H1 (cell line): Measurements from ENCODE around the gene TBC1D22A. TPM values are rescaled to one million over a fixed set of nuclear protein-coding genes. Genes with fewer than 3 reads are reported as not detected.

ENCODE experiments used
- CTCF ChIA-PET: fragments of 300-600 bp; sonication (Branson Sonifier 250); formaldehyde crosslinking; loops from one replicate; lab custom pipeline; 2021; ENCODE audit not compliant: partially characterized antibody; lab: Charles Lee
- POLR2A ChIA-PET: fragments of 300-600 bp; sonication (Branson Sonifier 250); formaldehyde crosslinking; loops from one replicate; lab custom pipeline; 2021; ENCODE audit warnings: inconsistent platforms; ENCODE audit not compliant: partially characterized antibody; lab: Charles Lee
- DNase-seq, 2 experiments: peaks; one replicate each; pipeline versions ENCODE4 v3.0.0 to v3.0.0-alpha.2; 2010 to 2022; ENCODE audit warnings: low spot score in 2 of 2, low read depth in 1 of 2, mixed read lengths in 1 of 2
- FAIRE-seq: peaks from 2 replicates; lab custom pipeline; 2011; peaks lifted over from hg19 to GRCh38; lab: Jason Lieb, UNC
- H2AFZ ChIP-seq: 2 replicates; pipeline ENCODE4 v1.8.1; 2012; ENCODE audit warnings: low read length, inconsistent platforms
- H2AK5ac ChIP-seq: 2 replicates; pipeline ENCODE4 v1.6.1; 2013; ENCODE audit warnings: low read depth, low read length
- H2BK120ac ChIP-seq: replicated peaks from 2 replicates; pipeline ENCODE3; 2013; ENCODE audit warnings: low read depth, low read length, inconsistent platforms
- H2BK12ac ChIP-seq: 2 replicates; pipeline ENCODE4 v1.6.1; 2013; ENCODE audit warnings: low read depth, low read length
- H2BK15ac ChIP-seq: 2 replicates; pipeline ENCODE4 v1.6.1; 2013; ENCODE audit warnings: low read length
- H2BK20ac ChIP-seq: 2 replicates; pipeline ENCODE4 v1.6.1; 2013; ENCODE audit warnings: low read length
- H2BK5ac ChIP-seq: 2 replicates; pipeline ENCODE4 v1.6.1; 2013; ENCODE audit warnings: low read depth, low read length
- H3K14ac ChIP-seq: 2 replicates; pipeline ENCODE4 v1.6.1; 2013; ENCODE audit warnings: inconsistent platforms; ENCODE audit not compliant: insufficient read length
- H3K18ac ChIP-seq: 2 replicates; pipeline ENCODE4 v1.6.1; 2013; ENCODE audit warnings: low read length; ENCODE audit errors: extremely low read depth
- H3K23ac ChIP-seq: 2 replicates; pipeline ENCODE4 v1.6.1; 2013; ENCODE audit warnings: inconsistent platforms; ENCODE audit not compliant: insufficient read length
- H3K23me2 ChIP-seq: 2 replicates; pipeline ENCODE4 v1.6.1; 2013; ENCODE audit warnings: low read depth, low read length
- H3K27ac ChIP-seq: 2 replicates; pipeline ENCODE4 v1.6.1; 2011; ENCODE audit warnings: low read depth, low read length, inconsistent platforms
- H3K27me3 ChIP-seq, 4 experiments: replicated peaks in 1 of 4; 1 replicate in 1 of 4; 2 replicates in 3 of 4; pipeline versions ENCODE4 v1.6.1 to v1.8.1; 2011 to 2013; ENCODE audit warnings: low read length in 3 of 4, mild to moderate bottlenecking in 3 of 4, inconsistent platforms in 2 of 4, mixed read lengths in 2 of 4, moderate library complexity in 1 of 4; ENCODE audit not compliant: control insufficient read depth in 3 of 4, insufficient read depth in 3 of 4; ENCODE audit errors: extremely low read depth in 1 of 4
- H3K36me3 ChIP-seq, 4 experiments: 2 replicates each; pipeline versions ENCODE4 v1.6.1 to v1.8.1; 2011 to 2013; ENCODE audit warnings: mild to moderate bottlenecking in 4 of 4, low read length in 3 of 4, moderate library complexity in 2 of 4, control low read depth in 1 of 4, inconsistent platforms in 1 of 4; ENCODE audit not compliant: insufficient read depth in 4 of 4, control insufficient read depth in 2 of 4
- H3K4ac ChIP-seq: replicated peaks from 2 replicates; pipeline ENCODE3; 2013; ENCODE audit warnings: low read length, low read depth, mixed read lengths, inconsistent platforms; ENCODE audit not compliant: insufficient read length
- H3K4me1 ChIP-seq, 4 experiments: replicated peaks in 1 of 4; 1 replicate in 1 of 4; 2 replicates in 3 of 4; pipeline versions ENCODE4 v1.6.1 to v1.8.1; 2011 to 2013; ENCODE audit warnings: low read length in 3 of 4, inconsistent platforms in 2 of 4, mixed read lengths in 1 of 4; ENCODE audit not compliant: insufficient read depth in 4 of 4, control insufficient read depth in 3 of 4
- H3K4me2 ChIP-seq, 2 experiments: 2 replicates each; pipeline versions ENCODE4 v1.6.1 to v1.8.1; 2011 to 2013; ENCODE audit warnings: low read depth in 2 of 2, low read length in 2 of 2, control low read depth in 1 of 2, inconsistent platforms in 1 of 2, mild to moderate bottlenecking in 1 of 2; ENCODE audit not compliant: insufficient read depth in 1 of 2
- H3K4me3 ChIP-seq, 4 experiments: fragments of 200-600, 300-600 bp in 1 of 4; sonication (generic), shearing (Covaris generic), sonication (Bioruptor Twin) in 1 of 4; 2 replicates each; pipeline versions ENCODE4 v1.5.1 to v1.8.1; 2011 to 2016; ENCODE audit warnings: low read length in 4 of 4, low read depth in 3 of 4, control low read depth in 2 of 4, inconsistent platforms in 2 of 4, mild to moderate bottlenecking in 2 of 4, mixed read lengths in 1 of 4, moderate library complexity in 1 of 4; ENCODE audit not compliant: insufficient read depth in 2 of 4; ENCODE audit errors: extremely low read depth in 1 of 4
- H3K56ac ChIP-seq: replicated peaks from 2 replicates; pipeline ENCODE3; 2013; ENCODE audit warnings: low read depth, mild to moderate bottlenecking, mixed read lengths, low read length, inconsistent platforms; ENCODE audit not compliant: insufficient read length
- H3K79me1 ChIP-seq: 2 replicates; pipeline ENCODE4 v1.6.1; 2013; ENCODE audit warnings: low read depth, low read length, control low read depth
- H3K79me2 ChIP-seq, 2 experiments: 2 replicates each; pipeline versions ENCODE4 v1.6.1 to v1.8.1; 2012 to 2013; ENCODE audit warnings: low read length in 2 of 2, mild to moderate bottlenecking in 2 of 2, inconsistent platforms in 1 of 2; ENCODE audit not compliant: insufficient read depth in 2 of 2, control insufficient read depth in 1 of 2
- H3K9ac ChIP-seq, 4 experiments: replicated peaks in 1 of 4; 1 replicate in 1 of 4; 2 replicates in 3 of 4; pipeline versions ENCODE4 v1.6.1 to v1.8.1; 2011 to 2013; ENCODE audit warnings: low read depth in 3 of 4, low read length in 3 of 4, control low read depth in 2 of 4, mild to moderate bottlenecking in 2 of 4, moderate library complexity in 2 of 4, inconsistent platforms in 1 of 4; ENCODE audit errors: extremely low read depth in 1 of 4
- H3K9me3 ChIP-seq, 2 experiments: 2 replicates each; pipeline versions ENCODE4 v1.6.1 to v1.8.1; 2012 to 2013; ENCODE audit warnings: mild to moderate bottlenecking in 2 of 2, moderate library complexity in 2 of 2, control low read depth in 1 of 2, inconsistent platforms in 1 of 2, low read depth in 1 of 2, low read length in 1 of 2, mixed read lengths in 1 of 2; ENCODE audit not compliant: insufficient read depth in 2 of 2
- H4K20me1 ChIP-seq, 2 experiments: replicated peaks in 1 of 2; 2 replicates each; pipeline versions ENCODE3 to v1.8.1; 2011 to 2013; ENCODE audit warnings: inconsistent platforms in 2 of 2, low read length in 2 of 2, mild to moderate bottlenecking in 1 of 2; ENCODE audit not compliant: insufficient read depth in 2 of 2, control insufficient read depth in 1 of 2
- H4K5ac ChIP-seq: 2 replicates; pipeline ENCODE4 v1.6.1; 2013; ENCODE audit warnings: low read length, low read depth, mixed read lengths, inconsistent platforms; ENCODE audit not compliant: insufficient read length
- H4K8ac ChIP-seq: 2 replicates; pipeline ENCODE4 v1.8.0; 2013; ENCODE audit warnings: mild to moderate bottlenecking, moderate library complexity, low read length, inconsistent platforms; ENCODE audit not compliant: insufficient read depth; ENCODE audit errors: extremely low read depth
- H4K91ac ChIP-seq: replicated peaks from 2 replicates; pipeline ENCODE3; 2013; ENCODE audit warnings: low read length, mixed read lengths, inconsistent platforms; ENCODE audit not compliant: insufficient read length
- JUND ChIP-seq: IDR thresholded peaks from 2 replicates; pipeline ENCODE4 v1.6.1; 2011; ENCODE audit warnings: mild to moderate bottlenecking, improper control_type of control experiment, low read length
- RFX5 ChIP-seq: IDR thresholded peaks from 2 replicates; pipeline ENCODE4 v1.6.1; 2011; ENCODE audit warnings: low read depth, low read length, improper control_type of control experiment, borderline replicate concordance
- WGBS, 2 experiments: shearing (Covaris generic) in 1 of 2; methylation state at CpG; one replicate each; pipeline versions ENCODE4 v1.1.6 to v1.1.7; 2013 to 2015; ENCODE audit warnings: low lambda C conversion rate in 2 of 2, mixed read lengths in 2 of 2, inconsistent platforms in 1 of 2, low coverage in 1 of 2, missing lambda C conversion rate in 1 of 2; ENCODE audit not compliant: insufficient replicate concordance in 2 of 2, insufficient coverage in 1 of 2, insufficient read length in 1 of 2; ENCODE audit errors: extremely low coverage in 1 of 2, missing lambda C conversion rate in 1 of 2; 5-methylcytosine and 5-hydroxymethylcytosine counted together
- polyA plus RNA-seq, 7 experiments: library from polyadenylated mRNA; depleted of rRNA in 3 of 7; stranded (reverse) in 5 of 7; unstranded in 2 of 7; fragments of >200 nt in 5 of 7; fragments of 200-250 nt in 2 of 7; gene quantifications; 1 replicate in 5 of 7; 2 replicates in 1 of 7; 4 replicates in 1 of 7; pipeline versions ENCODE4 v1.2.1 to v1.2.3, GENCODE V29; 2011 to 2013; ENCODE audit warnings: missing spikeins in 2 of 7, mixed read lengths in 2 of 7
- total RNA-seq: library from RNA; stranded (reverse); fragmentation: NEBNext Ultra II Directional; extraction: Animal tissue kit (Norgen Biotek cat#: 25700); gene quantifications from 2 replicates; pipeline ENCODE4 v1.2.1, GENCODE V29; 2021

TBC1D22A gene
- total and polyA plus RNA-seq, 2 of the 8 experiments (the other 6 are each of a cell fraction or from before 2014, with no cell fraction given), result 11.9 to 18.4 TPM

DNA sequence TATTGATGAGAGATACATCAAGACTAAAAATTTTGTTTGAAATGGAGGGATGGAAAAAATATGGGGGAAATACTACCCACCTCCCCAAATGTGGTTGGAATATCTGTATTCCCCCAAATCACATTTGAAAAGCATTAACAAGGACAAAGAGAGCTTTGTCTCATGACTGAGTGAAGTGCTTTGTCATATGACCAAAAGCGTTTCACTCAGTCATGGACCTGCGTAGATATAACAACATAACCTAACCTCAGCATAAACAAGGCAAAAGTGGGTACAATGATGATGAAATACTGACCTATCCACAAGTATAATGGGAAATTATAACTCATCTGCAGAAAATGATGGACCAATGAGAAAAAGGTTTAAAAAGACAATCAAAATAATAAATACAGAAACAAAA lies 418.3 kb downstream of the TBC1D22A start:
- no peaks in the 10 kb centered on the region for H3K23me2 ChIP-seq
- H2BK120ac ChIP-seq, result no peak overlapping the region
- H3K4me1 ChIP-seq, result no peaks in the 10 kb centered on the region
- no peak overlapping the region for H3K4me2 ChIP-seq
- H3K18ac ChIP-seq, result no peak overlapping the region
- H2AFZ ChIP-seq, result no peak overlapping the region
- no peak overlapping the region for H3K56ac ChIP-seq
- no peaks in the 10 kb centered on the region for H3K36me3 ChIP-seq
- DNase-seq (no peak), FAIRE-seq (no peak)
- H4K5ac ChIP-seq, result no peak overlapping the region
- POLR2A ChIA-PET, result no interaction called here
- no peak overlapping the region for H4K91ac ChIP-seq
- WGBS, 2 experiments, result 98% methylated on average over 2 of the region's 2 CpGs; no CpG with 5 or more reads in 1 of the 2 experiments
- no peak overlapping the region for H2BK12ac ChIP-seq
- no peak overlapping the region for H4K8ac ChIP-seq
- no peak overlapping the region for H2BK20ac ChIP-seq
- H3K4me3 ChIP-seq, result no peak overlapping the region
- H3K27me3 ChIP-seq, result no peaks in the 10 kb centered on the region
- H3K4ac ChIP-seq, result no peak overlapping the region
- H3K79me2 ChIP-seq, result no peaks in the 10 kb centered on the region
- H3K9ac ChIP-seq, result no peak overlapping the region
- no peak overlapping the region for H2BK15ac ChIP-seq
- peaks cover 34 to 59% of the 10 kb centered on the region in 2 experiments for H3K9me3 ChIP-seq
- no peak overlapping the region for H2BK5ac ChIP-seq
- no peak overlapping the region for H2AK5ac ChIP-seq
- no peak overlapping the region for H3K23ac ChIP-seq
- H3K14ac ChIP-seq, result no peak overlapping the region
- CTCF ChIA-PET, result interaction anchor here (0.7 kb wide), 1 partner anchor 1145 kb away, joined by 3 read pairs; no protein-coding TSS in a partner anchor
- H3K79me1 ChIP-seq, result no peaks in the 10 kb centered on the region
- H3K27ac ChIP-seq, result no peak overlapping the region
- no peaks in the 10 kb centered on the region for H4K20me1 ChIP-seq
- TF ChIP-seq RFX5 (no peak), JUND (no peak)
